H1 (cell line): Measurements from ENCODE around the gene GRM1. TPM values are rescaled to one million over a fixed set of nuclear protein-coding genes. Genes with fewer than 3 reads are reported as not detected.

ENCODE experiments used
- CTCF ChIA-PET: fragments of 300-600 bp; sonication (Branson Sonifier 250); formaldehyde crosslinking; loops from one replicate; lab custom pipeline; 2021; ENCODE audit not compliant: partially characterized antibody; lab: Charles Lee
- POLR2A ChIA-PET: fragments of 300-600 bp; sonication (Branson Sonifier 250); formaldehyde crosslinking; loops from one replicate; lab custom pipeline; 2021; ENCODE audit warnings: inconsistent platforms; ENCODE audit not compliant: partially characterized antibody; lab: Charles Lee
- DNase-seq, 2 experiments: peaks; one replicate each; pipeline versions ENCODE4 v3.0.0 to v3.0.0-alpha.2; 2010 to 2022; ENCODE audit warnings: low spot score in 2 of 2, low read depth in 1 of 2, mixed read lengths in 1 of 2
- FAIRE-seq: peaks from 2 replicates; lab custom pipeline; 2011; peaks lifted over from hg19 to GRCh38; lab: Jason Lieb, UNC
- H2AFZ ChIP-seq: 2 replicates; pipeline ENCODE4 v1.8.1; 2012; ENCODE audit warnings: low read length, inconsistent platforms
- H2AK5ac ChIP-seq: 2 replicates; pipeline ENCODE4 v1.6.1; 2013; ENCODE audit warnings: low read depth, low read length
- H2BK120ac ChIP-seq: replicated peaks from 2 replicates; pipeline ENCODE3; 2013; ENCODE audit warnings: low read depth, low read length, inconsistent platforms
- H2BK12ac ChIP-seq: 2 replicates; pipeline ENCODE4 v1.6.1; 2013; ENCODE audit warnings: low read depth, low read length
- H2BK15ac ChIP-seq: 2 replicates; pipeline ENCODE4 v1.6.1; 2013; ENCODE audit warnings: low read length
- H2BK20ac ChIP-seq: 2 replicates; pipeline ENCODE4 v1.6.1; 2013; ENCODE audit warnings: low read length
- H2BK5ac ChIP-seq: 2 replicates; pipeline ENCODE4 v1.6.1; 2013; ENCODE audit warnings: low read depth, low read length
- H3K14ac ChIP-seq: 2 replicates; pipeline ENCODE4 v1.6.1; 2013; ENCODE audit warnings: inconsistent platforms; ENCODE audit not compliant: insufficient read length
- H3K18ac ChIP-seq: 2 replicates; pipeline ENCODE4 v1.6.1; 2013; ENCODE audit warnings: low read length; ENCODE audit errors: extremely low read depth
- H3K23ac ChIP-seq: 2 replicates; pipeline ENCODE4 v1.6.1; 2013; ENCODE audit warnings: inconsistent platforms; ENCODE audit not compliant: insufficient read length
- H3K23me2 ChIP-seq: 2 replicates; pipeline ENCODE4 v1.6.1; 2013; ENCODE audit warnings: low read depth, low read length
- H3K27ac ChIP-seq: 2 replicates; pipeline ENCODE4 v1.6.1; 2011; ENCODE audit warnings: low read depth, low read length, inconsistent platforms
- H3K27me3 ChIP-seq, 4 experiments: replicated peaks in 1 of 4; 1 replicate in 1 of 4; 2 replicates in 3 of 4; pipeline versions ENCODE4 v1.6.1 to v1.8.1; 2011 to 2013; ENCODE audit warnings: low read length in 3 of 4, mild to moderate bottlenecking in 3 of 4, inconsistent platforms in 2 of 4, mixed read lengths in 2 of 4, moderate library complexity in 1 of 4; ENCODE audit not compliant: control insufficient read depth in 3 of 4, insufficient read depth in 3 of 4; ENCODE audit errors: extremely low read depth in 1 of 4
- H3K36me3 ChIP-seq, 4 experiments: 2 replicates each; pipeline versions ENCODE4 v1.6.1 to v1.8.1; 2011 to 2013; ENCODE audit warnings: mild to moderate bottlenecking in 4 of 4, low read length in 3 of 4, moderate library complexity in 2 of 4, control low read depth in 1 of 4, inconsistent platforms in 1 of 4; ENCODE audit not compliant: insufficient read depth in 4 of 4, control insufficient read depth in 2 of 4
- H3K4ac ChIP-seq: replicated peaks from 2 replicates; pipeline ENCODE3; 2013; ENCODE audit warnings: low read length, low read depth, mixed read lengths, inconsistent platforms; ENCODE audit not compliant: insufficient read length
- H3K4me1 ChIP-seq, 4 experiments: replicated peaks in 1 of 4; 1 replicate in 1 of 4; 2 replicates in 3 of 4; pipeline versions ENCODE4 v1.6.1 to v1.8.1; 2011 to 2013; ENCODE audit warnings: low read length in 3 of 4, inconsistent platforms in 2 of 4, mixed read lengths in 1 of 4; ENCODE audit not compliant: insufficient read depth in 4 of 4, control insufficient read depth in 3 of 4
- H3K4me2 ChIP-seq, 2 experiments: 2 replicates each; pipeline versions ENCODE4 v1.6.1 to v1.8.1; 2011 to 2013; ENCODE audit warnings: low read depth in 2 of 2, low read length in 2 of 2, control low read depth in 1 of 2, inconsistent platforms in 1 of 2, mild to moderate bottlenecking in 1 of 2; ENCODE audit not compliant: insufficient read depth in 1 of 2
- H3K4me3 ChIP-seq, 4 experiments: fragments of 200-600, 300-600 bp in 1 of 4; sonication (generic), shearing (Covaris generic), sonication (Bioruptor Twin) in 1 of 4; 2 replicates each; pipeline versions ENCODE4 v1.5.1 to v1.8.1; 2011 to 2016; ENCODE audit warnings: low read length in 4 of 4, low read depth in 3 of 4, control low read depth in 2 of 4, inconsistent platforms in 2 of 4, mild to moderate bottlenecking in 2 of 4, mixed read lengths in 1 of 4, moderate library complexity in 1 of 4; ENCODE audit not compliant: insufficient read depth in 2 of 4; ENCODE audit errors: extremely low read depth in 1 of 4
- H3K56ac ChIP-seq: replicated peaks from 2 replicates; pipeline ENCODE3; 2013; ENCODE audit warnings: low read depth, mild to moderate bottlenecking, mixed read lengths, low read length, inconsistent platforms; ENCODE audit not compliant: insufficient read length
- H3K79me1 ChIP-seq: 2 replicates; pipeline ENCODE4 v1.6.1; 2013; ENCODE audit warnings: low read depth, low read length, control low read depth
- H3K79me2 ChIP-seq, 2 experiments: 2 replicates each; pipeline versions ENCODE4 v1.6.1 to v1.8.1; 2012 to 2013; ENCODE audit warnings: low read length in 2 of 2, mild to moderate bottlenecking in 2 of 2, inconsistent platforms in 1 of 2; ENCODE audit not compliant: insufficient read depth in 2 of 2, control insufficient read depth in 1 of 2
- H3K9ac ChIP-seq, 4 experiments: replicated peaks in 1 of 4; 1 replicate in 1 of 4; 2 replicates in 3 of 4; pipeline versions ENCODE4 v1.6.1 to v1.8.1; 2011 to 2013; ENCODE audit warnings: low read depth in 3 of 4, low read length in 3 of 4, control low read depth in 2 of 4, mild to moderate bottlenecking in 2 of 4, moderate library complexity in 2 of 4, inconsistent platforms in 1 of 4; ENCODE audit errors: extremely low read depth in 1 of 4
- H3K9me3 ChIP-seq, 2 experiments: 2 replicates each; pipeline versions ENCODE4 v1.6.1 to v1.8.1; 2012 to 2013; ENCODE audit warnings: mild to moderate bottlenecking in 2 of 2, moderate library complexity in 2 of 2, control low read depth in 1 of 2, inconsistent platforms in 1 of 2, low read depth in 1 of 2, low read length in 1 of 2, mixed read lengths in 1 of 2; ENCODE audit not compliant: insufficient read depth in 2 of 2
- H4K20me1 ChIP-seq, 2 experiments: replicated peaks in 1 of 2; 2 replicates each; pipeline versions ENCODE3 to v1.8.1; 2011 to 2013; ENCODE audit warnings: inconsistent platforms in 2 of 2, low read length in 2 of 2, mild to moderate bottlenecking in 1 of 2; ENCODE audit not compliant: insufficient read depth in 2 of 2, control insufficient read depth in 1 of 2
- H4K5ac ChIP-seq: 2 replicates; pipeline ENCODE4 v1.6.1; 2013; ENCODE audit warnings: low read length, low read depth, mixed read lengths, inconsistent platforms; ENCODE audit not compliant: insufficient read length
- H4K8ac ChIP-seq: 2 replicates; pipeline ENCODE4 v1.8.0; 2013; ENCODE audit warnings: mild to moderate bottlenecking, moderate library complexity, low read length, inconsistent platforms; ENCODE audit not compliant: insufficient read depth; ENCODE audit errors: extremely low read depth
- H4K91ac ChIP-seq: replicated peaks from 2 replicates; pipeline ENCODE3; 2013; ENCODE audit warnings: low read length, mixed read lengths, inconsistent platforms; ENCODE audit not compliant: insufficient read length
- CBX8 ChIP-seq: fragments of 300-800, 300-1000 bp; sonication (generic); IDR thresholded peaks from 2 replicates; pipeline ENCODE4 v1.7.1; 2016; ENCODE audit warnings: low read depth, low read length, borderline replicate concordance
- CHD1 ChIP-seq: IDR thresholded peaks from 2 replicates; pipeline ENCODE4 v1.6.1; 2012; ENCODE audit warnings: low read depth, low read length, improper control_type of control experiment
- CHD2 ChIP-seq: IDR thresholded peaks from 2 replicates; pipeline ENCODE4 v1.6.1; 2012; ENCODE audit warnings: low read length, improper control_type of control experiment
- CREB1 ChIP-seq: IDR thresholded peaks from 2 replicates; pipeline ENCODE4 v1.6.1; 2012; ENCODE audit warnings: inconsistent platforms
- GTF2F1 ChIP-seq: IDR thresholded peaks from 2 replicates; pipeline ENCODE4 v1.6.1; 2012; ENCODE audit warnings: low read depth, low read length, improper control_type of control experiment, borderline replicate concordance
- HDAC2 ChIP-seq, 2 experiments: fragments of 300-600 bp in 1 of 2; sonication (generic) in 1 of 2; IDR thresholded peaks; 2 replicates each; pipeline ENCODE4 v1.6.1; 2011 to 2012; ENCODE audit warnings: low read depth in 2 of 2, low read length in 2 of 2, mild to moderate bottlenecking in 2 of 2, moderate library complexity in 2 of 2, borderline replicate concordance in 1 of 2, inconsistent platforms in 1 of 2
- HDAC6 ChIP-seq: IDR thresholded peaks from one replicate; pipeline ENCODE4 v1.7.1; 2012; ENCODE audit warnings: low read depth, mild to moderate bottlenecking, inconsistent platforms, low read length, moderate library complexity
- RAD21 ChIP-seq, 2 experiments: IDR thresholded peaks in 1 of 2; conservative IDR thresholded peaks in 1 of 2; 2 replicates each; pipeline ENCODE4 v1.6.1; 2011; ENCODE audit warnings: low read depth in 2 of 2, low read length in 2 of 2, improper control_type of control experiment in 1 of 2, inconsistent platforms in 1 of 2, mild to moderate bottlenecking in 1 of 2, moderate library complexity in 1 of 2
- SIX5 ChIP-seq: IDR thresholded peaks from 2 replicates; pipeline ENCODE4 v1.6.1; 2011; ENCODE audit warnings: mild to moderate bottlenecking, low read depth, low read length
- TAF7 ChIP-seq: optimal IDR thresholded peaks from 2 replicates; pipeline ENCODE3; 2011; ENCODE audit warnings: low read depth, mild to moderate bottlenecking, inconsistent platforms, low read length, moderate library complexity, borderline replicate concordance
- WGBS, 2 experiments: shearing (Covaris generic) in 1 of 2; methylation state at CpG; one replicate each; pipeline versions ENCODE4 v1.1.6 to v1.1.7; 2013 to 2015; ENCODE audit warnings: low lambda C conversion rate in 2 of 2, mixed read lengths in 2 of 2, inconsistent platforms in 1 of 2, low coverage in 1 of 2, missing lambda C conversion rate in 1 of 2; ENCODE audit not compliant: insufficient replicate concordance in 2 of 2, insufficient coverage in 1 of 2, insufficient read length in 1 of 2; ENCODE audit errors: extremely low coverage in 1 of 2, missing lambda C conversion rate in 1 of 2; 5-methylcytosine and 5-hydroxymethylcytosine counted together
- polyA plus RNA-seq, 7 experiments: library from polyadenylated mRNA; depleted of rRNA in 3 of 7; stranded (reverse) in 5 of 7; unstranded in 2 of 7; fragments of >200 nt in 5 of 7; fragments of 200-250 nt in 2 of 7; gene quantifications; 1 replicate in 5 of 7; 2 replicates in 1 of 7; 4 replicates in 1 of 7; pipeline versions ENCODE4 v1.2.1 to v1.2.3, GENCODE V29; 2011 to 2013; ENCODE audit warnings: missing spikeins in 2 of 7, mixed read lengths in 2 of 7
- total RNA-seq: library from RNA; stranded (reverse); fragmentation: NEBNext Ultra II Directional; extraction: Animal tissue kit (Norgen Biotek cat#: 25700); gene quantifications from 2 replicates; pipeline ENCODE4 v1.2.1, GENCODE V29; 2021
- TF ChIP-seq, protein P1 (sequence below): IDR thresholded peaks from 2 replicates; pipeline ENCODE4 v1.6.1; 2012; ENCODE audit warnings: inconsistent platforms
- TF ChIP-seq, protein P2 (sequence below): IDR thresholded peaks from 2 replicates; pipeline ENCODE4 v1.6.1; 2012; ENCODE audit warnings: low read length, inconsistent platforms

Gene GRM1
- total and polyA plus RNA-seq, 2 of the 8 experiments (the other 6 are each of a cell fraction or from before 2014, with no cell fraction given), result 0.15 to 1.3 TPM

- Histone ChIP-seq H2BK15ac (no peak overlapping the region), H3K4me1 (no peaks in the 10 kb centered on the region), H3K27me3 (no peaks in the 10 kb centered on the region), H3K9me3 (no peaks in the 10 kb centered on the region), H3K79me1 (no peaks in the 10 kb centered on the region), H2BK5ac (no peak overlapping the region), H3K14ac (no peak overlapping the region), H4K20me1 (no peaks in the 10 kb centered on the region), H3K23ac (no peak overlapping the region), H2AK5ac (no peak overlapping the region), H2BK120ac (no peak overlapping the region), H2BK20ac (no peak overlapping the region), H3K4me3 (no peak overlapping the region), H3K4ac (no peak overlapping the region), H4K5ac (no peak overlapping the region), H4K91ac (no peak overlapping the region), H3K23me2 (no peaks in the 10 kb centered on the region), H3K79me2 (no peaks in the 10 kb centered on the region), H3K18ac (no peak overlapping the region), H3K4me2 (no peak overlapping the region), H2BK12ac (no peak overlapping the region), H4K8ac (no peak overlapping the region), H3K36me3 (no peaks in the 10 kb centered on the region), H3K9ac (no peak overlapping the region), H2AFZ (no peak overlapping the region), H3K56ac (no peak overlapping the region), H3K27ac (no peak overlapping the region)
- POLR2A ChIA-PET, result no interaction called here
- no peak for DNase-seq
- FAIRE-seq, result no peak
- WGBS, 2 experiments, result 83% methylated on average over 3 of the region's 3 CpGs; no CpG with 5 or more reads in 1 of the 2 experiments
- CTCF ChIA-PET, result interaction anchor here (0.6 kb wide), 1 partner anchor 142 kb away, joined by 5 read pairs; no protein-coding TSS in a partner anchor
- no peak for TF ChIP-seq HDAC2 (IDR thresholded peaks at IDR 0.05; ENCODE audit: borderline replicate concordance in 1 of 2, low read depth in 2 of 2, low read length in 2 of 2)
- no peak for TF ChIP-seq HDAC6
- TF ChIP-seq CHD2, result no peak
- TF ChIP-seq, protein P1, sequence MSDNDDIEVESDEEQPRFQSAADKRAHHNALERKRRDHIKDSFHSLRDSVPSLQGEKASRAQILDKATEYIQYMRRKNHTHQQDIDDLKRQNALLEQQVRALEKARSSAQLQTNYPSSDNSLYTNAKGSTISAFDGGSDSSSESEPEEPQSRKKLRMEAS, result no peak
- TF ChIP-seq RAD21 (IDR thresholded peaks at IDR 0.05 in 1 of 2, conservative IDR thresholded peaks at IDR 0.05 in 1 of 2; ENCODE audit: low read depth in 2 of 2, low read length in 2 of 2), result no peak
- TF ChIP-seq CHD1, result no peak
- TF ChIP-seq TAF7, result no peak
- TF ChIP-seq CREB1, result no peak
- TF ChIP-seq SIX5, result no peak
- TF ChIP-seq, protein P2, sequence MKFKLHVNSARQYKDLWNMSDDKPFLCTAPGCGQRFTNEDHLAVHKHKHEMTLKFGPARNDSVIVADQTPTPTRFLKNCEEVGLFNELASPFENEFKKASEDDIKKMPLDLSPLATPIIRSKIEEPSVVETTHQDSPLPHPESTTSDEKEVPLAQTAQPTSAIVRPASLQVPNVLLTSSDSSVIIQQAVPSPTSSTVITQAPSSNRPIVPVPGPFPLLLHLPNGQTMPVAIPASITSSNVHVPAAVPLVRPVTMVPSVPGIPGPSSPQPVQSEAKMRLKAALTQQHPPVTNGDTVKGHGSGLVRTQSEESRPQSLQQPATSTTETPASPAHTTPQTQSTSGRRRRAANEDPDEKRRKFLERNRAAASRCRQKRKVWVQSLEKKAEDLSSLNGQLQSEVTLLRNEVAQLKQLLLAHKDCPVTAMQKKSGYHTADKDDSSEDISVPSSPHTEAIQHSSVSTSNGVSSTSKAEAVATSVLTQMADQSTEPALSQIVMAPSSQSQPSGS, result no peak
- no peak for TF ChIP-seq GTF2F1
- no peak for TF ChIP-seq CBX8
Observed at GRCh38 chr6:146301764-146302163, 272.9 kb downstream of the GRM1 start.
